G401.6 (cell line): ENCODE measurements around the gene NCAM1.
A peak's percentile ranks its signal among the peaks of the same experiment; 100 is the strongest.

Experiments used
- FAIRE-seq: peaks from 2 replicates; lab custom pipeline; 2012; peaks lifted over from hg19 to GRCh38; lab: Jason Lieb, UNC

NCAM1 gene

GRCh38 chr11:113314389-113315301 lies 353.4 kb downstream of the NCAM1 start, which contains the start of gene TTC12:
Gene TTC12, plus strand, starts transcription at chr11:113314583. Its CDS starts 1,675 bp downstream, at chr11:113316258.
- peak; percentile 30 for FAIRE-seq

GRCh38 chr11:113315811-113316210 lies 354.6 kb downstream of the NCAM1 start:
- no peak for FAIRE-seq

GRCh38 chr11:113316256-113316655 lies 355.0 kb downstream of the NCAM1 start:
- no peak for FAIRE-seq

GRCh38 chr11:113317339-113317738 lies 356.1 kb downstream of the NCAM1 start:
- FAIRE-seq: no peak

GRCh38 chr11:113319085-113319484 lies 357.9 kb downstream of the NCAM1 start:
- no peak for FAIRE-seq

GRCh38 chr11:113322158-113322557 lies 360.9 kb downstream of the NCAM1 start:
- no peak for FAIRE-seq

- no peak for FAIRE-seq
Observed at GRCh38 chr11:113324250-113324649, 363.0 kb downstream of the NCAM1 start.
